D721Med (cell line): Measurements from ENCODE around the gene SFSWAP.
"Not testable (repeated sequence)": the region's sequence is repeated elsewhere in the genome, so short reads cannot be mapped to it uniquely, and the experiment has no call there.

Experiments used
- DNase-seq: peaks from one replicate; pipeline ENCODE4 v3.0.0; 2011; ENCODE audit warnings: low spot score; ENCODE audit not compliant: insufficient read length
- FAIRE-seq: peaks from 2 replicates; lab custom pipeline; 2011; peaks lifted over from hg19 to GRCh38; lab: Jason Lieb, UNC
- TF ChIP-seq, protein P1 (sequence below): IDR thresholded peaks from 2 replicates; pipeline ENCODE4 v1.5.1; 2012; ENCODE audit warnings: mild to moderate bottlenecking, control low read depth; ENCODE audit not compliant: insufficient read depth; ENCODE audit errors: missing control alignments

Gene SFSWAP

GRCh38 chr12:131672941-131673887 is 37.7 kb upstream of the SFSWAP start:
- TF ChIP-seq, protein P1, sequence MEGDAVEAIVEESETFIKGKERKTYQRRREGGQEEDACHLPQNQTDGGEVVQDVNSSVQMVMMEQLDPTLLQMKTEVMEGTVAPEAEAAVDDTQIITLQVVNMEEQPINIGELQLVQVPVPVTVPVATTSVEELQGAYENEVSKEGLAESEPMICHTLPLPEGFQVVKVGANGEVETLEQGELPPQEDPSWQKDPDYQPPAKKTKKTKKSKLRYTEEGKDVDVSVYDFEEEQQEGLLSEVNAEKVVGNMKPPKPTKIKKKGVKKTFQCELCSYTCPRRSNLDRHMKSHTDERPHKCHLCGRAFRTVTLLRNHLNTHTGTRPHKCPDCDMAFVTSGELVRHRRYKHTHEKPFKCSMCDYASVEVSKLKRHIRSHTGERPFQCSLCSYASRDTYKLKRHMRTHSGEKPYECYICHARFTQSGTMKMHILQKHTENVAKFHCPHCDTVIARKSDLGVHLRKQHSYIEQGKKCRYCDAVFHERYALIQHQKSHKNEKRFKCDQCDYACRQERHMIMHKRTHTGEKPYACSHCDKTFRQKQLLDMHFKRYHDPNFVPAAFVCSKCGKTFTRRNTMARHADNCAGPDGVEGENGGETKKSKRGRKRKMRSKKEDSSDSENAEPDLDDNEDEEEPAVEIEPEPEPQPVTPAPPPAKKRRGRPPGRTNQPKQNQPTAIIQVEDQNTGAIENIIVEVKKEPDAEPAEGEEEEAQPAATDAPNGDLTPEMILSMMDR, result no peak
- FAIRE-seq (no peak), DNase-seq (no peak)

GRCh38 chr12:131673888-131674257 is 37.0 kb upstream of the SFSWAP start:
- DNase-seq (no peak), FAIRE-seq (no peak)
- TF ChIP-seq, protein P1, result no peak

DNA sequence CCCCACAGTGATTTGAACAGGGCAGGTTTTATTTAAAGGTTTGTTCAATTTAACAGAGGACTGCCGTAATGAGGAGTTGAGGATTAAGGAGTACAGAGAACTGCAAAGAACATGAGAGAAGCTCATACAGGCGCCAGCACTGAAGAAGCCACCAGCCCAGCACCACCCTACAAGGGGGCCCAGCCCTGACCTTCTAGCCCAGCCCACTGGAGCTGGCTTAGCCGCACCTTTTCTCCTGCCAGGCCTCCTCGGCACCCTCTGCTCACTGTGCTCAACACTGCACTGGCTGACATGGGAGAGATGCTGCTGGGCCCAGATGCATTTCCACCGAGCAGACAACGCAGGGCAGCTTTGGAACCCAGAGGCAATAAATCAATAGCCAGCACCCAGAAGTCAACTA is 36.5 kb upstream of the SFSWAP start:
- DNase-seq (no peak), FAIRE-seq (no peak)

GRCh38 chr12:131675126-131676080 is 35.5 kb upstream of the SFSWAP start:
- DNase-seq (no peak), FAIRE-seq (no peak)
- TF ChIP-seq, protein P1, result no peak

More for the DNA sequence above, 36.5 kb upstream of the SFSWAP start:
- TF ChIP-seq, protein P1, result no peak

GRCh38 chr12:131676544-131676943 is 34.3 kb upstream of the SFSWAP start:
- TF ChIP-seq, protein P1, result no peak
- DNase-seq (no peak), FAIRE-seq (no peak)

DNA sequence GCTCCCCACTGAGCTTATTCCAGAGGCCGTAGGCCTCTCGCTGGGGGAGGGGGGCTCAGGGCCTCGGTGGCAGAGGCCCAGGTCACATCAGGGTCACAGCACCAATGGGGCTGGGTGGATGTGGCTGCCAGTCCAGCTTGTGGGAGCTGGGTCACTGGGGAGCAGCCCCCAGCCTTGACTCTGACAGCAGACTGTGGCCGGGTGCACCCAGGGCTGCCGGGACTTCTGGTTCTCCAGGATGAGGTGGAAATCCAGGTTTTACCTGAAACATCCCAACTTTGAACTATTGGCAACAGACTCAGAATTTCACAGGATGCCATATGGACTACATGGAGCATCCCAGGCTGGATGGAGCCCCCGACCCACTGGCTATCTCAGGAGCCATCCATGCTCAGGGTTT is 33.8 kb upstream of the SFSWAP start:
- DNase-seq, FAIRE-seq: not testable (repeated sequence)

- TF ChIP-seq, protein P1, result no peak
- DNase-seq (no peak), FAIRE-seq (no peak)
Observed at GRCh38 chr12:131677699-131678098, 33.2 kb upstream of the SFSWAP start.

DNA sequence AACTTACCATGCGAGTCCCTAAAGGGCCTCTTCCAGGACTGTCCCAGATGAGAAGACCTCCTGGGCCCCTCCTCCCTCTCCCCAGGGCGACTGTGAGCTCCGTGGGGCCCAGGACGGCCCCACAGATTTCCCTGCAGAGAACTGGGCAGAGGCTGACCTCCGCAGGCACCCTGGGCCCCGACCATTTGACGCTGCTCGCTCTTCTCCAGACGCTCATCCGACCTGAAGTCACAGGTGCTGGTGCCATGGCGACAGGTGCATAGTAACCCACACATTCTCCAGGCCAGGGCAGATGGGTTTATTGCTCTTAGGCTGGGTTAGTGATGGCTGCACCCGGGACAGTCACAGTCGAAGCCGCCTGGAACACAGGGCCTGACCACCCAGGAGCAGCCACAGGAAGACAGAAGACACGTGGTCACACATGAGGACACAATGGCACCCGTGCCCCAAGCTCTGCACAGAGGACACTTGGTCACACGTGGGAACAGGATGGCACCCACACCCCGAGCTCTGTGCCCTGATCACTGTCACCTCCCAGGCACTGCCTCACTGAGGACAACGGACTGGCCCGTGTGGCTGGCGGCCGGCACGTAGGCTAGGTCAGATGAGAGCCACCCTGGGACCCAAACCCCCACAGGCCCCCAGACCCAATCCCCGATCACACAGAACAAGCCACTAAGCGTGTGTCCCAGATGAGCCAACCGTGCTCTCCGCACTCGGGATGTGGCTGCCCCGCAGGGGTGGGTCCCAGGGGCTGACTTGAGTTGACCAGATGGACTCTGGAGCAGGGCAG is 32.3 kb upstream of the SFSWAP start:
- not testable (repeated sequence) for FAIRE-seq

GRCh38 chr12:131679186-131679585 is 31.7 kb upstream of the SFSWAP start:
- not testable (repeated sequence) for FAIRE-seq, DNase-seq

More for the DNA sequence above, 32.3 kb upstream of the SFSWAP start:
- DNase-seq, result not testable (repeated sequence)

- FAIRE-seq, DNase-seq: not testable (repeated sequence)
Observed at GRCh38 chr12:131679816-131680215, 31.1 kb upstream of the SFSWAP start.
